Measurements from ENCODE around the gene ATP10A. TPM values are rescaled to one million over a fixed set of nuclear protein-coding genes. Genes with fewer than 3 reads are reported as not detected.

ATP10A gene
- total RNA-seq, 1 donor, result 9.7 TPM

GRCh38 chr15:25730918-25731317 is 132.2 kb downstream of the ATP10A start:
- DNase-seq (ENCODE audit: low read depth in 2 of 3, low spot score in 2 of 3), result no peak

GRCh38 chr15:25728816-25729215 is 134.3 kb downstream of the ATP10A start:
- no peak for DNase-seq (ENCODE audit: low read depth in 2 of 3, low spot score in 2 of 3)

GRCh38 chr15:25727867-25728600 is 135.1 kb downstream of the ATP10A start:
- no peak for DNase-seq (ENCODE audit: low read depth in 2 of 3, low spot score in 2 of 3)

GRCh38 chr15:25727116-25727515 is 136.0 kb downstream of the ATP10A start:
- DNase-seq (ENCODE audit: low read depth in 2 of 3, low spot score in 2 of 3), result no peak

DNA sequence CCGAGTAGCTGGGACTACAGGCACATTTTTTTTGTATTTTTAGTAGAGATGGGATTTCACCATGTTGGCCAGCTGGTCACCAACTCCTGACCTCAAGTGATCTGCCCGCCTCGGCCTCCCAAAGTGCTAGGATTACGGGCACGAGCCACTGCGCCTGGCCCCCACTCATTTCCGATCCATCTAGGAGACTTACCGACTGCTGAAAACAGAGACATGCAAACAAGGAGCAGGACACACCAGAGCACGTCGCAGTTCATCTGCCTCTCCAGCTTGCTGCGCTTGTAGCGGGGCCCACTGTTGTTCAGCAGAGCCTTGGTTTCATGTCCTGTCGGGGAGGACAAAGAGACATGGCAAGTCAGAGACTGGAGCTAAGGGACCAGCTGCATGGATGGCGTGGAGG is 137.4 kb downstream of the ATP10A start:
- DNase-seq (ENCODE audit: low read depth in 2 of 3, low spot score in 2 of 3), result no peak

DNA sequence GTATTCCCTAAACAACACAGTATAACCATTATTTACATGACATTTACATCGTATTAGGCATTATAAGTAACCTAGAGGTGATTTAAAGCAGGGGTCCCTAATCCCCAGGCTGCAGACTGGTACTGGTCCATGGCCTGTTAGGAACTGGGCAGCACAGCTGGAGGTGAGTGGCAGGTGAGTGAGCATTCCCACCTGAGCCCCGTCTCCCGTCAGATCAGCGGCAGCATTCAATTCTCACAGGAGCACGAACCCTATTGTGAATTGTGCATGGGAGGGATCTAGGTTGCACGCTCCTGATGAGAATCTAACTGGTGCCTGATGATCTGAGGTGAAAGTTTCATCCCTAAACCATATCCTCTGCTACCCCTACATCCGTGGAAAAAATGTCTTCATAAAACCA is 138.2 kb downstream of the ATP10A start:
- no peak for DNase-seq (ENCODE audit: low read depth in 2 of 3, low spot score in 2 of 3)

DNA sequence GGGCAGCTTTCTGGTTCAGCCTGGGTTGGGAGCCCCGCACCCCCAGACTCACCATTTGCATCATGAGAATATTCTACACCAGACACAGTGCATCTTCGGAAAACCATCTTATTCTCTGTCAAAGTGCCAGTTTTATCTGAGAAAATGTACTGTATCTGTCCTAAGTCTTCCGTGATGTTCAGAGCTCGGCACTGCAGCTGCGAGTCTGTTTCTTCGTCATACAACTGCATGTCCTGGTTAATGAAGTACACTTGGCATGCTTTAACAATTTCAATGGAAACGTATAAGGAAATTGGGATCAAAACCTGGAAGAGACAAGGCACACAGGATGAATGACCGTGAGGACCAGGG is 141.5 kb downstream of the ATP10A start:
- no peak for DNase-seq (ENCODE audit: low read depth in 2 of 3, low spot score in 2 of 3)

DNA sequence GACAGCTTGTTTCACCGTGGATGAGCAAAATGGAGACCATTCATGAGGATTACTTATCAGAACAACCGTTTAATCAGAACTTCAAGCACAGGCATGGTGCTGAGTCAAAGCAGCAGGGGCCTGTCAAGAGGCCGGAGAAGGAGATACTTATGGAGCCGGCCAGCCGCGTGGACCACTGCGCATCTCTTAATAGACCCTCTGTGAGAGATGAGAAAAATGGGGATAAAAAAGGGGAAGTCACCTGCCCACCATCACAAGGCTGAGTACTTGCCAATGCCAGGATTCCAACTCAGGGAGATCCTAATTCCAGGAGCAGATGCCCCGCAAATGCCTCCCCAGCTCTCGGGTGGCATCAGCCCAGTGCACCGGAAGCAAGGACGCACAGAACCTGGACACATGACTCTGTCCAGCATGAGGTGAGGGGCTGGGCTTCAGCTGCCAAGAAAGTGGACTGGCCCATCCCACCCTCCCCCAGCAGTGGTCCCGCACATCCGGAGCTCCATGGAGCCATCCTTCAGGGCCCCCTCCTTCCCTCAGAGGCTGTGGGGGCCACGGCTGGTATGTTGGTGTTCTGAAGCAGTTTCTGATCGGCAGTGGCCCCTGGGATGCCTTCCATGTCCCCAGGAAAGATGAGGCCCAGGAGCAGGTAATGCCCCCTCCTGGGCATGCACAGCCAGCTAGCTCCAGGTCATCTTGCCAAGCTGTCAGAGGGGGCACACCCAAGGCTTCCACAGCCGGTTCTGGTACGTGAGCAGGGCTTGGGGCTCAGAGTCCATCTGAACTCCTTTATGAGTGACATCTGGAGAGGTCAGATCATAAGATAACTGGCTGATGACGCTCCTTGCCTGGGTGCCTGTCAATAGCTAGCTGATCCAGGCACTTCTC is 143.8 kb downstream of the ATP10A start:
- DNase-seq (ENCODE audit: low read depth in 2 of 3, low spot score in 2 of 3), result no peak

GRCh38 chr15:25718597-25718996 is 144.5 kb downstream of the ATP10A start:
- DNase-seq (ENCODE audit: low read depth in 2 of 3, low spot score in 2 of 3), result no peak

DNA sequence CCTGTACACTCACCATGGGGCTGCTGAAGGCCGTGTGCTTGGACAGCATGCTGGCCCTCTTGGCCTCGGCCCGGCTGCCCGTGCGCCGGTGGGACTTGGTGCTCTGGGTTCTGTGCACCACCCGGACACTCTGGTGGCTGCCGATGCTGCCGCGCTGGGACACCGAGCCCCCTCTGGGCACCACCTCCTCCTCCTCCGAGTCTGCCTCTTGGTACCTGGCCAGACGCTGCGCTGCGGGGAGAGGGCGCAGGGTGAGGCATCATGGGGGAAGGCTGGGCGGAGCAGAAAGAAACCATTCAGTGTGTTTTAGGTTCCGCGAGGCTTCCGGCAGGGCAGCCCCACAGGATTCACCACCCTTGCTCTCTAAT is 145.0 kb downstream of the ATP10A start:
- no peak for DNase-seq (ENCODE audit: low read depth in 2 of 3, low spot score in 2 of 3)

DNA sequence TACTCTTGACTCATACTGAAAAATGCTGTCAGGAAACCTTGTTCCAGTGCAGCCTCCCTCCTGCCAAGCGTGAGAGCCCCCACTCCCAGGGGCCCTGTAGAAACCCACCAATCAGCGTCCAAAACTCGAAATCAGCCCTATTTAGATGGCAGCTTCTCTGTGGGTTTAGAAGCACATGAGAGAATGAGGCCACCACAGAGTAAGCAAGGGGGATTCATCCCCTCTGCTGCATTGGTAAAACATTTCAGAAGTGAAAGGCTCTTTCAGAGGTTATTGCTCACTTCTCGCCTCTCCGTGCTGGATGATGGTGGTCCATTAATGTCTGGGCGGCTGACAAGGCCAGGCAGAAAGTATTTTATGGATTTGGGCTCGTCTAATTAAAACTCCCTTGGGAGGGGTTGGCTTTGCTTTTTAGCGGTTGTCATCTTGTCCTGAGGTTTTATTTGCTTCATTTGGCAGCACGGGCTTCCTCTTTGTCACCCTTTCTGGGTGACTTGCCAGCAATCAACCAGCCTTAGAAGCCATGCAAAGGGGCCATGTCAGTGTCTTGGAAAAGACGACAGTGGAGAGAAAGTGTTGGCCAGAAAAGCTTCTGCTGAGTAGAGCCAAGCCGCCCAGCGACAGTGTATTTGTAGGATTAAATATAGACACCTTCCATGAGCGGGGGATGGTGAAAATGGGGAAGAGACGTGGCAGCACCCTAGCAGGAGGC is 145.5 kb downstream of the ATP10A start:
- no peak for DNase-seq (ENCODE audit: low read depth in 2 of 3, low spot score in 2 of 3)

DNA sequence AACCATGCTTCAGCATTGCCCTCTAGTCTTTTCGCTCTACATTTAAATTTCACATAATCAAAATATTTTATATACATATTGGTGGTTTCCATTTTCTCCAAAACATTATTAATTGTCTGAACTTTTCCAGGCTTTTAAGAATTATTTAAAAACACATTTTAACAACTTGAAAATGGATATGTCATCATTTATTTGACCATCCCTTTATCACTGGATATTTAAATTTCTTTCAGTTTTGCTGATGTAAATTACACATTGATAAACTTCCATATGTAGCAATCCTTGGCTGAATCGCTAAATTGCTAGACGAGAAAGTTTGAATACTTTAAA is 146.0 kb downstream of the ATP10A start:
- DNase-seq (ENCODE audit: low read depth in 2 of 3, low spot score in 2 of 3), result no peak

- no peak for DNase-seq (ENCODE audit: low read depth in 2 of 3, low spot score in 2 of 3)
Measured at GRCh38 chr15:25716414-25717126, 146.6 kb downstream of the ATP10A start.

- DNase-seq (ENCODE audit: low read depth in 2 of 3, low spot score in 2 of 3), result no peak
Measured at GRCh38 chr15:25715536-25716413, 147.4 kb downstream of the ATP10A start.

DNA sequence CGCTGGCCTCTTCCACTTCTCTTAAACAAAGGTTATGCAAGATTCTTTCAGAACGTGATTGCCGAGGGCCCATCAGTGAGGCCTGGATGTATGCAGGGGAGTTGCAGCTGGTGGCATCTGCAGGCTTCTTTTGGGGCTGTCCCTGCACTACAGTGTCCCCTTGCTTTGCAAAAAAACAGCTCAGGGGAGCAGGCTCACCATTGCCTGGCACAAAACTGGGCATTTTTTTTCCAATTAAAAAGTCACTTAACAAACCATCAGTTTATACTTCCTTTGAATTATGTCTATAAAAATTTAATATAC is 148.6 kb downstream of the ATP10A start:
- DNase-seq (ENCODE audit: low read depth in 2 of 3, low spot score in 2 of 3), result no peak

DNA sequence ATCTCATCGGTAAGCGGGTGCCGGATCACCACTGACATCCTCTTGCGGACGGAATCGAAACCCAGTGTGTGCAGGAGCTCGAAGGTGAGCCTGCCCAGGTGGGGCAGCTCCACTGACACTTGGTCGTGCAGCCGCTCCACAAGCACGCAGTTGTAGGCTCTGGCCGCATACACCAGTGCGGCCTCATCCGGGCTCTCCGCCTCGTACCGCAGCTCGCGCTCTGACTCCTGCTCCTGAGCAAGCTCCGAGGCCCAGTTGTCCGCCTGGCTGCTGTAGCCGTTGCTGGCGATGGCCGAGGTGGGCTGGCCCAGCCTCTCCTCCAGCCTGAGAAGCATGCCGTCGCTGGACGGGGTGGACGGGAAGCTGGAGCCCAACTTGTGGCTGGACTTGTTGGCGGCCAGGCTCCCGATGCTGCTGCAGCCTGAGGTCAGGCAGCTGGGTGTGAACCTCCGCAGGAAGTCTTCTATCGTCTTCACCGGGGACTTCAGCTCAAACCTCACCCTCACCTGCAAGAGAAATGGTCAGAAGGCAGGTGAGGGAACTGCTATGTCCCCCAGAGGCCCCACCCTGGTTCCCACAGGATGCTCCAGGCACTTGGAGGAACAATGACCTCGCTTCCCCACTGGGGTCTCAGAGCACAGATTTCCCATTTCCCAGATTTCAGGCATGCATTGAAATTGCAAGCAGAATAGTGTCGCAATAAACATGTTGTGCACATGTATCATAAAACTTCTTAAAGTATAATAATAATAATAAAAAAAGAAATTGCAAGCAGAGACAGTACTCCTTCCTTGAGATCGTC is 149.2 kb downstream of the ATP10A start:
- DNase-seq (ENCODE audit: low read depth in 2 of 3, low spot score in 2 of 3), result no peak

DNA sequence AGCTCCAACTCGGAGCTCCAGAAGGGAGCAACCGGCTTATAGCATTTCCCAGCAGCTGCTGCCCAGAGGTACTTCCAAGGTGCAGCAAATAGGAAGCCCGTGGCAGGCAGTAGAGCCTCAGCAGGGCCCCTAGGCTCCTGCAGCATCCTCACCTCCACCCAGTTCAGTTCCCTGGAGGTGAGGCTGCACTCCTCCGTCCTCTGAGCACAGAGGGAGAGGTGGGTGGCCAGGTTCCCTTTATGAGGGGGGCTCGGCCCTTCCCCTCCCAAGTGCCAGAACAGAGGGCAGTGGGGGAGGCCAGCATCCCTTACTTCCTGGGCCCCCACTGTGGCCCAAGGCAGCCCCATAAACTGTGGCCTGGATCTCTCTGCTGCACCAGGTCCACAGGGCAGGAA is 150.2 kb downstream of the ATP10A start:
- DNase-seq (ENCODE audit: low read depth in 2 of 3, low spot score in 2 of 3), result no peak

DNA sequence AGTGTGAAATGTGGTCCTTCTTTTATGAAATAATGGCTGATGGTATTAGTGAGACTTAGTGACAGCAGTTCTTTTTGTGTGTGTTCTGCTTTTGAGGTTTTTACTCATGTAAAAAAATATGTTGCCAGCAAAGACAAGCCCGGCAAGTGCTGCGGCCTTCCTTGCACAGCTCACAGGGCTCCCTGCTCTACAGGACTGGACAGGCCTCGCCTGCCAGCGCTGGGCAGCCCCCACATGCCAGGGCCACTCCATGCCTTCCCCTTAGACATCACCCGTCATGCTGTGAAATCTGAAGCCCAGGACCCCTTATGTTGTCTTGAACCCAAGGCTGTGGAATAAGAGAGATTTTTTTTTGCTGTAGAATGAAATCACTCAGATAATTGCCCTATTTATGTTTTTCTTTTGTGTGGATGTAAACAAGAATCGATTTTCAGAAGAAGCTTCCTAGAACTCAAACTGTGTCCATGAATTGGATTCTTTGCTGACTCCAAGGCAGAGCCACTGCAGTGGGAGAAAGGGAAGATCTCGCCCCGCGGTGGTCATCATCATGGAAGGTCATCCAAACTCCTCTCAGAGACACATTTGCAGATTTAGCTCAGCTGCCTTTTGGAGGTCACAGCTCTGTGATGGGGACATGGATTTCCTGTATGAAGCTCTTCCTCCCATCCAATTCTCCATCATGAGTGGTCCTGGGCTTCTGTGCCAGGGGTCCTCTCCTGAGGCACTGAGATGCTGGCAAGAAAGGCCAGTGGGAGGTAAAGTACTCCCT is 150.8 kb downstream of the ATP10A start:
- DNase-seq (ENCODE audit: low read depth in 2 of 3, low spot score in 2 of 3), result no peak

DNA sequence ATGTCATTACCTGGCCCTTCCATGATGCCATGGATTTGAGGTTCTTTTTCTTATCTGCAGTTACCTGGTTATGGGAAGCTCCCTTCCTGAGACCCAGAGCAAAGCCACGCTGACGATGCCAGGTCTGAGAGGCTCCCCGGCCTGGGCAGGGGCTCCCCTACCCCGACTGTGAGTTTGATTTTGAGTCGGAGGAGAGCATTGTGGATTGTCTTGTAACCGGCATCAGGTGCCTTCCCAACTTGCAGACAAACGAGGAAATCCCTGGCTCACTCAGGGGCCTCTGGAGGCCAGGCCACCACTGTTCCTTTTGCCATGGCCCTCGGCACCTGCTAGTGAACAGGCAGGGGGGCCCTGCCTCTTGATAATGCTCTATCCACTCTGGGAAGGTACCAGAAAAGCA is 151.4 kb downstream of the ATP10A start:
- DNase-seq (ENCODE audit: low read depth in 2 of 3, low spot score in 2 of 3), result no peak

Data from hematopoietic multipotent progenitor cell (in vitro differentiated cells).